Measurements from ENCODE around the gene CSNK1E. TPM values are rescaled to one million over a fixed set of nuclear protein-coding genes. Genes with fewer than 3 reads are reported as not detected.
"Not testable (repeated sequence)": the region's sequence is repeated elsewhere in the genome, so short reads cannot be mapped to it uniquely, and the experiment has no call there.

The CSNK1E gene
- 100 to 1,000 TPM; 111 to 114 TPM for total RNA-seq

DNA sequence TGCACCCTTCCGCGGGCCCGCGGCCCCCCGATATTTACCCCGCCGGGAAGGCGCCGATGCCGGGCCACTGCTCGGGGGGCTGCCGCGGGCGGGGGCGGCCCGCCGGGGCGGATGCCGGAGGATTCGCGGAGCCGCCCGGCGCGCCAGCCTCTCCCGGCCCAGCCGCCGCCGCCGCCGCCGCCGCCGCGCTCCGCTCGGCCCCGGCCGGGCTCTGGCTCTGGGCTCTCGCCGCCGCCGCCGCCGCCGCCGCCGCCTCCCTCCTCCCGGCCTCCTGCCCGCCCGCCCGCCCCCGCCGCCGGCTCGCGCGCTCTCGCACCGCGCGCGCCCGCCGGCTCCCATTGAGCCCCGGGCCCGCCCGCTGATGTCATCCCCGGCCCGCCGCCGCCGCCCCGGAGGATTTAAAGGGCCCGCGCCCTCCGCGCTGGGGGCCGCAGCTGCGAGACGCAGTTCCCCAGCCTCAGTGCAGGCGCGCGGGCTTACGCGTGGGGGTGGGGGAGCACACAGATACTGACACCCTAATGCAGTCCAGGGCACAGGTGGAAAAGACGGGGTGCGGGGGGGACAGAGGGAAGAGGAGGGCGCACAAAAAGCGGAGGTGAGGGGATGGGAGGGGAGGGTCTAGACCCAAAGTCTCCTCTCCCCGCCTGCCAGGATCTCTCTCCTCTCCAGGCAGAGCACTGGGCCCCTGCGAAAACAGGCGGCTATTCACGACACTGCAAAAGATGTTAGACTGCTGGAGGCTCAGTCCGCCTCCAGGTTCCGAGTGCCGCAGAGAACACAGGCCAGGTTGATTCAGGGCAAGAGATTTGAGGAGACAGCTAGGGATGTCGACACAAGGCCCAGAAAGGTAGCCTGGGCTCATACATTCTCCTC is at the start of gene CSNK1E:
Gene CSNK1E, minus strand, starts transcription at position 312 of the 873 bp plus-strand sequence. CDS start 3,276 bp downstream, outside the sequence.
- peak within 1 kb of the TSS; percentile 85 for H3K4me3 Mint-ChIP-seq
- peak; percentile 75 for DNase-seq

GRCh38 chr22:38365829-38366228 is 48.6 kb upstream of the CSNK1E start:
- H3K27ac Mint-ChIP-seq, H3K36me3 Mint-ChIP-seq, H3K27me3 Mint-ChIP-seq, DNase-seq, H3K9me3 Mint-ChIP-seq, H3K4me1 Mint-ChIP-seq, H3K4me3 Mint-ChIP-seq: not testable (repeated sequence)

More for the DNA sequence above, at the start of gene CSNK1E:
- peaks cover 6% of the 10 kb centered on the region for H3K36me3 Mint-ChIP-seq
- H3K9me3 Mint-ChIP-seq = no peaks in the 10 kb centered on the region
- H3K27me3 Mint-ChIP-seq = no peaks in the 10 kb centered on the region
- H3K27ac Mint-ChIP-seq = peak within 1 kb of the TSS; percentile 86
- H3K4me1 Mint-ChIP-seq = peaks cover 39% of the 10 kb centered on the region

GRCh38 chr22:38365174-38365573 is 47.9 kb upstream of the CSNK1E start:
- H3K4me1 Mint-ChIP-seq, H3K4me3 Mint-ChIP-seq, DNase-seq, H3K27me3 Mint-ChIP-seq, H3K36me3 Mint-ChIP-seq, H3K9me3 Mint-ChIP-seq, H3K27ac Mint-ChIP-seq: not testable (repeated sequence)

DNA sequence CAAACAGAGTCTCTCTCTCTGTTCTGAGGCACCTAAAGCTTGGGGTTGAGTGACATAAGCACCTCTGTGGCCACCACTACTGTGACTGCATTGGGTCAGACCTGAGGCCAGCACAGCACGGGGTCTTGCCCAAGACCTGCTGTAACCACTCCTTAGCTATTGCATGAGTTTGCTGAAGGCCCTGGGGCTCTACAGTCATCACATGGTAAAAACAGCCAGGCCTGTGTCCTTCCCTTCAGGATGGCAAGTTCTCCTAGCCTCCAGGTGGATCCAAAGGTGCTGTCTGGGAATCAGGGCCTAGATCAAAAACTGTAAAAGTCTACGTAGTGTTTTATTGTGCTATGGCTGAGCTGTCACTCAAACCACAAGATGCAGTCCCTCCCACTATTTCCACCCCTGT is 43.3 kb upstream of the CSNK1E start:
- H3K27ac Mint-ChIP-seq, H3K4me3 Mint-ChIP-seq, DNase-seq, H3K4me1 Mint-ChIP-seq, H3K9me3 Mint-ChIP-seq, H3K36me3 Mint-ChIP-seq, H3K27me3 Mint-ChIP-seq: not testable (repeated sequence)

DNA sequence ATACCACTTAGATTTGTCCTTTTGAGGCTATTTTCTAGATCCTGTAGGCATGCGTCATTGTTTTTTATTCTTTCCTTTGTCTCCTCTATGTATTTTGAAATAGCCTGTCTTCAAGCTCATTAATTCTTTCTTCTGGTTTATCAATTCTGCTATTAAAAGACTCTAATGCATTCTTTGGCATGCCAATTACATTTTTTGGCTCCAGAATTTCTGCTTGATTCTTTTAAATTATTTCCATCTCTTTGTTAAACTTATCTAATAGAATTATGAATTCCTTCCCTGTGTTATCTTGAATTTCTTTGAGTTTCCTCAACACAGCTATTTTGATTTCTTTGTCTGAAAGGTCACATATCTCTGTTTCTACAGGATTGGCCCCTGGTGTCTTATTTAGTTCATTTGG is 42.6 kb upstream of the CSNK1E start:
- not testable (repeated sequence) for H3K4me3 Mint-ChIP-seq, DNase-seq, H3K27ac Mint-ChIP-seq, H3K27me3 Mint-ChIP-seq, H3K36me3 Mint-ChIP-seq, H3K9me3 Mint-ChIP-seq, H3K4me1 Mint-ChIP-seq

DNA sequence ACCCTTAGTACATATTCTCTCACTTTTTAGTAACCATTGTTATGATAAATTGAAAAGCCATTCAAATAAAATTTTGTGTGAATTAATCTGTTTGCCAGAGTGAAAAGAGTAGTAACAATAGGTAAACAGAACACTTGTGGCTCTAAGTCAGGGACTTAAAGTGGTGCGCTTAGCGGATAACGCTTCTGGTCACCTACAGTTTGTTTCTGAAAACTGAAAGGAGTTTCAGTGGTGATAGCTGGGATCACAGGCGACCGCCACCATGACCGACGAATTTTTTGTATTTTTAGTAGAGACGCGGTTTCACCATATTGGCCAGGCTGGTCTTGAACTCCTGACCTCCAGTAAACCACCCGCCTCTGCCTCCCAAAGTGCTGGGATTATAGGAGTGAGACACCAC is 40.7 kb upstream of the CSNK1E start:
- DNase-seq, H3K36me3 Mint-ChIP-seq, H3K4me1 Mint-ChIP-seq, H3K9me3 Mint-ChIP-seq, H3K27ac Mint-ChIP-seq, H3K27me3 Mint-ChIP-seq, H3K4me3 Mint-ChIP-seq: not testable (repeated sequence)

- no peak overlapping the region for H3K4me3 Mint-ChIP-seq
- no peak overlapping the region for H3K27ac Mint-ChIP-seq
- no peaks in the 10 kb centered on the region for H3K36me3 Mint-ChIP-seq
- H3K9me3 Mint-ChIP-seq = no peaks in the 10 kb centered on the region
- H3K4me1 Mint-ChIP-seq = no peaks in the 10 kb centered on the region
- DNase-seq = no peak
- H3K27me3 Mint-ChIP-seq = no peaks in the 10 kb centered on the region
Measured at GRCh38 chr22:38355275-38355674, 38.0 kb upstream of the CSNK1E start.

DNA sequence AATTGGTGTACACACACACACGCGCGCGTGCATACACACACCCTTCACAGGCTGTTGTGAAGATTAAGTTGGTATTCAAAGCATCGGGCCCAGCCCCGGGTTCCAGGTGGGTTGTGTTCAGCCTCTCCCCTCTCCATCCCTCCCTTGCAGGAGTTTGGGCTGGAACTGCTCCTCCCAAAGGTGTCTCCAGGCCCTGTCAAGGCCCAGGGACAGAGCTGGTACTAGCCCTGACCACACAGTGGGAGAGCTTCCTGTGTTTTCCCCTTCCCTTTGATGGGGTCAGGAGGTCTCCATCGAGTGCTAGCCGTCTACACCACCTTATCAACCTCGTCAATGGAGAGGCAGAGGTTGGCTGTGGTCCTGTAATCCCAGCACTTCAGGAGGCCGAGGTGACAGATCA is 36.5 kb upstream of the CSNK1E start:
- H3K4me1 Mint-ChIP-seq = no peaks in the 10 kb centered on the region
- no peak overlapping the region for H3K4me3 Mint-ChIP-seq
- DNase-seq = no peak
- no peak overlapping the region for H3K27ac Mint-ChIP-seq
- no peaks in the 10 kb centered on the region for H3K36me3 Mint-ChIP-seq
- H3K9me3 Mint-ChIP-seq = no peaks in the 10 kb centered on the region
- H3K27me3 Mint-ChIP-seq = no peaks in the 10 kb centered on the region

DNA sequence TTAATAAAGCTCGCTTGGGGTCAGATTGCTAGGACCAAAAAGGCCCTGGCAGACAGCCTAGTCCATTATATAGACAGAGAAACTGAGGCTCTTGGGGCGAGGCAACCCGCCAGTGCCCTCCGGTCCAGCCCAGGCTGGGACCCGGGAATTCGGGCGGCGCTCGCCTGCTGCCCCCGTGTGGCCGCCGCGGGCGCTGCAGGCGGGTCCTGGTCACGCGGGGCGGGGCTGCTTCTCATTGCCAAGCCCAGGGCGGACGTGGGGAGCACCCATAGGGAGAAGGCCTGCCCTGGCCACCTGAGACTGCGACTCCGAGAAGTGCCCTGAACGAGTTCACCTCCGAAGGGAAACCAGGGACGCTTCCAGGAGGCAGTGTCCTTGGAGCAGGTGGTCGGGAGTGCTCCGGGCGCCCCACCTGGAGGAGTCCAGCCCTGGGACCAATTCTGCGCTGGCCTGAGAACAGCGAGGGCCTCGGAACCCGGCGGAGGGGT is 36.0 kb upstream of the CSNK1E start:
- Mint-ChIP-seq H3K4me1 (no peaks in the 10 kb centered on the region), H3K36me3 (no peaks in the 10 kb centered on the region), H3K27ac (no peak overlapping the region), H3K27me3 (no peaks in the 10 kb centered on the region), H3K9me3 (no peaks in the 10 kb centered on the region), H3K4me3 (no peak overlapping the region)
- peak; percentile 76 for DNase-seq

GRCh38 chr22:38352436-38352835 is 35.2 kb upstream of the CSNK1E start:
- no peaks in the 10 kb centered on the region for H3K9me3 Mint-ChIP-seq
- H3K36me3 Mint-ChIP-seq = no peaks in the 10 kb centered on the region
- no peaks in the 10 kb centered on the region for H3K4me1 Mint-ChIP-seq
- no peaks in the 10 kb centered on the region for H3K27me3 Mint-ChIP-seq
- no peak overlapping the region for H3K4me3 Mint-ChIP-seq
- no peak for DNase-seq
- H3K27ac Mint-ChIP-seq = no peak overlapping the region

DNA sequence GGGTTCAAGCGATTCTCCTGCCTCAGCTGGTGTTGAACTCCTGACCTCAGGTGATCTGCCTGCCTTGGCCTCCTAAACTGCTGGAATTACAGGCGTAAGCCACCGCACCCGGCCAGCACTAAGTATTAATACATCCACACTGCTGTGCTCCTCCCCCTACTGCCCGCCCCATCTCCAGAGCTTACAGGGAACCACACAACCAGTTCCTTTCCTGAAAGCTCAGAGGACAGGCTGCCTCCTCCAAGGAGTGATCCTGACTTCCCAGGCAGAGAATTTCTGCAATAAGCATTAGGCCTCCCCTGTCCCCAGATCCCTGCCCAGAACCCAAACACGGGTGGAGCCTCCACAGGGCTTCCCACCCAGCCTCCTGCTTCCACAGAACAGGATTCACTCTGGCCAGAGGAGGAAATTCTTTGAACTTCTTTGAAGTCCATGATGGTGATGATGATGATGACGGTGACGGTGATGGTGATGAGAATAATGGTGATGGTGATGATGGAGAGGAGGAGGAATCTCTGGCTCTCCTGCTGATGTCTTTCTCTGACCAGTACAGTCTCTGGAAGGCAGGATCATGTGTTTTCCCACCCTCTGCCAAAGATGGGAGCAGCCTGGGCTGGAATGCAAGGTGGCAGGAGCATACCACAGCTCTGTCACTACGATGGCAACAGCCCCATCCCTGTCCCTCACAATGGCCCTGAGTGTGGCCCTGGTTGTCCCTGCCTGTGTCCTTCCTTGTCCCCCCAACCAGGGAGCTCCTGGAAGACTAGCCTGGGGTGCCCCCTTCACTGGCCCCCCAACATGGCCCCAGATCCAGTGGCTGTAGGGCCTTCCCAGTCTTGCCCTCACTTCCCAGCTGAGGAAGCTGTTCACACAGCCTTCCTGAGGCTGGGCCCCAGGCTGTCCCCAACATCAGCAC is 33.5 kb upstream of the CSNK1E start:
- Mint-ChIP-seq H3K9me3 (no peaks in the 10 kb centered on the region), H3K27me3 (no peaks in the 10 kb centered on the region), H3K4me3 (no peak overlapping the region), H3K36me3 (no peaks in the 10 kb centered on the region), H3K27ac (no peak overlapping the region), H3K4me1 (no peaks in the 10 kb centered on the region)
- no peak for DNase-seq

GRCh38 chr22:38348751-38349496 is 31.7 kb upstream of the CSNK1E start:
- H3K4me3 Mint-ChIP-seq = no peak overlapping the region
- H3K36me3 Mint-ChIP-seq = no peaks in the 10 kb centered on the region
- peak overlapping the region; percentile 6 for H3K27ac Mint-ChIP-seq
- H3K4me1 Mint-ChIP-seq = no peaks in the 10 kb centered on the region
- no peaks in the 10 kb centered on the region for H3K27me3 Mint-ChIP-seq
- DNase-seq = no peak
- H3K9me3 Mint-ChIP-seq = no peaks in the 10 kb centered on the region

DNA sequence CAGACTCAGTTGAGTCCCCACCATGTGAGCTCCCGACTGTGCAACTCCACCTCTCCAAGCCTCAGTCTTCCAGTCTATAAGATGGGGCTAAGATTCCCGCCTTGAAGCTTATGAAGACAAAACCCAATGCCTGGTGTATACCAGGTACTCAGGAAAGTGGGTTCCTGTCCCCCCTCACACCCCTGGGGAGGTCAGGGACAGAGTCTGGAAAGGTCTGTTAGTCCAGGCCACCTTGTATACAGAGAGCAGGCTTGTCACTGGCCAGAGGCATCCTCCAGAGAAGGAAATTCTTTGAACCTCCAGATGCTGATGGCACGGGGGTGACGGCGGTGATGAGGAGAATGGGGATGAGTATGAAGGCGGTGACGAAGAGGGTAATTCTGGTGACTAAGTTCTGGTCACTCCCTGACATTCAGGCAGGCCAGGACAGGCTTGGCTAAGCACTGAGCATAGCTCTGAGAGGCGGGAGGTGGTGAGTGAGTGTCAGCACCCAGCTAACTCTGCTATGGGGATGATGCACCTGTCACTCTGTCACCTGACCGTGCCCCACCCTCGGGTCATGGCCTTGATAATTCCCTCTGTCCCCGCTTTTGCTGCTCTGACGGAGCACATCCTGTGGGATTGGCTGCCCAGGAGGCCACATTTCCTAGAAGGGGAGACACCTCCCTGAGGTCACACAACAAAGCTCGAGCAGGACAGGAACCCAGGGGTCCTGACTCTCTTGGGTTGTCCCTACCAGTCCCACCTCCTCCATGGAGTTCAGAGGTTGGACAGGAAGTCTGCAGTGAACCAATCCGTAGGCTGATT is 30.9 kb upstream of the CSNK1E start:
- H3K36me3 Mint-ChIP-seq = no peaks in the 10 kb centered on the region
- no peaks in the 10 kb centered on the region for H3K27me3 Mint-ChIP-seq
- H3K27ac Mint-ChIP-seq = no peak overlapping the region
- no peak for DNase-seq
- no peaks in the 10 kb centered on the region for H3K4me1 Mint-ChIP-seq
- H3K4me3 Mint-ChIP-seq = no peak overlapping the region
- no peaks in the 10 kb centered on the region for H3K9me3 Mint-ChIP-seq

Data from activated naive CD8-positive, alpha-beta T cell treated with anti-CD3 and anti-CD28 coated beads for 36 hours (primary cell).